B cell (primary cell): ENCODE data around the gene WDR62.

Source experiments
- CTCF ChIP-seq: fragments of 200-600 bp; IDR thresholded peaks from one replicate; pipeline ENCODE4 v1.8.0; 2022; ENCODE audit warnings: antibody characterized with exemption, mild to moderate bottlenecking
- EZH2 ChIP-seq: IDR thresholded peaks from 2 replicates; pipeline ENCODE4 v1.6.1; 2012; ENCODE audit warnings: borderline replicate concordance, low read depth, mild to moderate bottlenecking, moderate library complexity, low read length; ENCODE audit not compliant: insufficient read depth, poor library complexity, severe bottlenecking

- no peak for TF ChIP-seq CTCF
- TF ChIP-seq EZH2 = no peak
Measured at GRCh38 chr19:36067681-36068080, 13.0 kb downstream of the WDR62 start.
